GM18499 (cell line): Measurements from ENCODE around the gene NEK10.

Source experiments
- ATAC-seq: cut with Tn5 transposase; IDR thresholded peaks from one replicate; pipeline ENCODE4 v1.9.1; 2021; ENCODE audit warnings: moderate number of reproducible peaks; ENCODE audit not compliant: insufficient read depth, unreplicated experiment

NEK10 gene

GRCh38 chr3:27127879-27128278, 241.3 kb downstream of the NEK10 start:
- ATAC-seq, result no peak

- no peak for ATAC-seq
Observed at GRCh38 chr3:27127195-27127594, 242.0 kb downstream of the NEK10 start.

- no peak for ATAC-seq
Observed at GRCh38 chr3:27125821-27126501, 243.2 kb downstream of the NEK10 start.

- ATAC-seq, result no peak
Observed at GRCh38 chr3:27119639-27120038, 249.5 kb downstream of the NEK10 start.

- no peak for ATAC-seq
Observed at GRCh38 chr3:27115352-27115751, 253.8 kb downstream of the NEK10 start.

GRCh38 chr3:27114684-27115083, 254.5 kb downstream of the NEK10 start:
- no peak for ATAC-seq

- no peak for ATAC-seq
Observed at GRCh38 chr3:27114129-27114528, 255.1 kb downstream of the NEK10 start.

GRCh38 chr3:27110020-27110419, 259.2 kb downstream of the NEK10 start:
- no peak for ATAC-seq

GRCh38 chr3:27108322-27108721, 260.9 kb downstream of the NEK10 start:
- no peak for ATAC-seq

- ATAC-seq, result no peak
Observed at GRCh38 chr3:27105904-27106303, 263.3 kb downstream of the NEK10 start.

GRCh38 chr3:27097182-27097581, 272.0 kb downstream of the NEK10 start:
- no peak for ATAC-seq

GRCh38 chr3:27095553-27096222, 273.5 kb downstream of the NEK10 start:
- ATAC-seq, result no peak

GRCh38 chr3:27094721-27095120, 274.5 kb downstream of the NEK10 start:
- ATAC-seq, result no peak

GRCh38 chr3:27093771-27094170, 275.4 kb downstream of the NEK10 start:
- no peak for ATAC-seq

GRCh38 chr3:27090275-27091041, 278.7 kb downstream of the NEK10 start:
- ATAC-seq, result no peak

GRCh38 chr3:27089645-27090044, 279.5 kb downstream of the NEK10 start:
- ATAC-seq, result no peak

GRCh38 chr3:27089068-27089467, 280.1 kb downstream of the NEK10 start:
- ATAC-seq, result no peak

GRCh38 chr3:27085829-27086730, 283.1 kb downstream of the NEK10 start:
- ATAC-seq, result no peak

- no peak for ATAC-seq
Observed at GRCh38 chr3:27081992-27082607, 287.1 kb downstream of the NEK10 start.

GRCh38 chr3:27081566-27081965, 287.6 kb downstream of the NEK10 start:
- ATAC-seq, result no peak
